ENCODE data around the gene C3orf20.

DNA sequence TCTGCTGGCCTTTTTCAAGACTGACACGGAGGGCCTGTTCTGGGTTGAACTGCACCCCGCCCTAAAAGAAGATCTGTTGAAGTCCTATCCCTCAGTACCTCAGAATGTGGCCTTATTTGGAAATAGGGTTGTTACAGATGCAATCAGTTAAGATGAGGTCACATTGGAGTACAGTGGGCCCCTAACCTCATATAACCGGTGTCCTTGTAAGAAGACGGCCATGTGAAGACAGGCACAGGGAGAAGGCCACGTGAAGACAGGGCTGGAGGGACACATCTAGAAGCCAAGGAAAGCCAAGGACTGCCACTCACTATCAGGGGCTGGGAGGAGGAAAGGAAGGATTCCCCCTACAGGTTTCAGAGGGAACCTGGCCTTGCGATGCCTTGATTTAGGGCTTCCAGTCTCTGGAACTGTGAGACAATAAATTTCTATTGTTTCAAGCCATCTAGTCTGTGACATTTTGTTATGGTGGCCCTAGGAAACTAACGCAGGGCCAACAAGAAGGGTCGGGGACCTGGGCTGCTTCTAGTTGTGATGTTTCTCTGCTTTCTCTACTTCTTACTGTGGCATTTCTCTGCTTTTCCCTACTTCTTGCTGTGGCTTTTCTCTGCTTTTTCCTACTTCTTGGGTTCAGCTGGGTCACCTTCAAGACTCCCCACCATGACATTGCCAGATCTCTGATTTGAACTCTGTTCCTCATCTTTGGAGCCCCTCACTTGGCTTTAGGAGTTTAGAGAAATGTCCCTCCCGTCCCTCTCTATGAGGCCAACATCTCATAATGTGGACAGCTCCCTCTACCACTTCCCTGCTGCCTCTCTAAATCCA lies 28.1 kb upstream of the C3orf20 start:
- TF ChIP-seq POLR2A (IDR thresholded peaks at IDR 0.05) = no peak
- TF ChIP-seq, protein P1, sequence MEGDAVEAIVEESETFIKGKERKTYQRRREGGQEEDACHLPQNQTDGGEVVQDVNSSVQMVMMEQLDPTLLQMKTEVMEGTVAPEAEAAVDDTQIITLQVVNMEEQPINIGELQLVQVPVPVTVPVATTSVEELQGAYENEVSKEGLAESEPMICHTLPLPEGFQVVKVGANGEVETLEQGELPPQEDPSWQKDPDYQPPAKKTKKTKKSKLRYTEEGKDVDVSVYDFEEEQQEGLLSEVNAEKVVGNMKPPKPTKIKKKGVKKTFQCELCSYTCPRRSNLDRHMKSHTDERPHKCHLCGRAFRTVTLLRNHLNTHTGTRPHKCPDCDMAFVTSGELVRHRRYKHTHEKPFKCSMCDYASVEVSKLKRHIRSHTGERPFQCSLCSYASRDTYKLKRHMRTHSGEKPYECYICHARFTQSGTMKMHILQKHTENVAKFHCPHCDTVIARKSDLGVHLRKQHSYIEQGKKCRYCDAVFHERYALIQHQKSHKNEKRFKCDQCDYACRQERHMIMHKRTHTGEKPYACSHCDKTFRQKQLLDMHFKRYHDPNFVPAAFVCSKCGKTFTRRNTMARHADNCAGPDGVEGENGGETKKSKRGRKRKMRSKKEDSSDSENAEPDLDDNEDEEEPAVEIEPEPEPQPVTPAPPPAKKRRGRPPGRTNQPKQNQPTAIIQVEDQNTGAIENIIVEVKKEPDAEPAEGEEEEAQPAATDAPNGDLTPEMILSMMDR (IDR thresholded peaks at IDR 0.05) = no peak

Measured in heart left ventricle (tissue), 13 donors.